Heart left ventricle (tissue), 16 donors: ENCODE data around the gene CMC2. TPM values are rescaled to one million over a fixed set of nuclear protein-coding genes. Genes with fewer than 3 reads are reported as not detected.

Source experiments
- ATAC-seq, 4 donors: fragments of 200-7000 bp; cut with Tn5 transposase; one replicate each; pipeline ENCODE4 v1.9.1; 2020 to 2022; ENCODE audit warnings: moderate library complexity in 4 of 4, mild to moderate bottlenecking in 3 of 4, moderate number of reproducible peaks in 1 of 4
- DNase-seq, 5 donors: peaks; one replicate each; pipeline ENCODE4 v3.0.0-alpha.2; 2020
- H3K27ac ChIP-seq, 12 donors: fragments of 200-600 bp; sonication (generic) in 4 of 12; one replicate each; pipeline versions ENCODE4 v1.5.0 to v1.8.0; 2016 to 2022; ENCODE audit warnings: mild to moderate bottlenecking in 2 of 12
- H3K27me3 ChIP-seq, 9 donors: fragments of 200-600 bp; sonication (generic) in 2 of 9; one replicate each; pipeline versions ENCODE4 v1.5.1 to v1.8.0; 2016 to 2022; ENCODE audit warnings: mild to moderate bottlenecking in 3 of 9
- H3K36me3 ChIP-seq, 9 donors: fragments of 200-600 bp; sonication (generic) in 2 of 9; one replicate each; pipeline versions ENCODE4 v1.5.0 to v1.8.0; 2018 to 2022; ENCODE audit warnings: mild to moderate bottlenecking in 2 of 9
- H3K4me1 ChIP-seq, 12 donors: fragments of 200-600 bp; sonication (generic) in 4 of 12; one replicate each; pipeline versions ENCODE4 v1.5.0 to v1.8.0; 2016 to 2022; ENCODE audit warnings: mild to moderate bottlenecking in 3 of 12
- H3K4me3 ChIP-seq, 12 donors: fragments of 200-600 bp; sonication (generic) in 4 of 12; one replicate each; pipeline versions ENCODE4 v1.5.0 to v1.8.0; 2017 to 2022; ENCODE audit warnings: mild to moderate bottlenecking in 9 of 12, moderate library complexity in 4 of 12
- H3K9me3 ChIP-seq, 12 donors: fragments of 200-600 bp; sonication (generic) in 4 of 12; one replicate each; pipeline versions ENCODE4 v1.5.0 to v1.8.0; 2016 to 2022; ENCODE audit warnings: mild to moderate bottlenecking in 1 of 12
- POLR2A ChIP-seq, 2 donors: fragments of 450-650 bp; IDR thresholded peaks; one replicate each; pipeline ENCODE4 v1.6.1; 2017; ENCODE audit warnings: antibody characterized with exemption in 2 of 2, mild to moderate bottlenecking in 2 of 2, moderate library complexity in 2 of 2
- WGBS, 4 donors: extraction: QIAGEN DNeasy Blood & Tissue Kit in 2 of 4; methylation state at CpG; one replicate each; pipeline versions ENCODE4 v1.1.5 to v1.1.7; 2013 to 2018; 5-methylcytosine and 5-hydroxymethylcytosine counted together
- intact Hi-C, 10 donors: fragments of 100-400 bp; cut with DNase I; formaldehyde crosslinking; loops; one replicate each; pipeline versions ENCODE4 v1.11.1 to v1.14.2; 2022
- polyA plus RNA-seq, 2 donors: library from polyadenylated mRNA; stranded (reverse); fragments of 200-250 nt; gene quantifications; one replicate each; pipeline ENCODE4 v1.2.3, GENCODE V29; 2013
- total RNA-seq, 9 donors: library from RNA; depleted of rRNA in 2 of 9; stranded (reverse); fragments of >200 nt in 2 of 9; fragmentation: NEBNext Ultra II Directional in 3 of 9; extraction: Animal tissue kit (Norgen Biotek cat#: 25700) in 3 of 9; gene quantifications; one replicate each; pipeline versions ENCODE4 v1.1.0 to v1.2.4, GENCODE V29; 2016 to 2023
- TF ChIP-seq, protein P1 (sequence below), 12 donors: fragments of 200-600 bp; sonication (generic) in 4 of 12; IDR thresholded peaks; one replicate each; pipeline versions ENCODE4 v1.5.0 to v1.8.0; 2018 to 2022; ENCODE audit warnings: antibody characterized with exemption in 12 of 12, mild to moderate bottlenecking in 5 of 12
- donor health status: ischemic (EF 13 %, LVEDD 7.1; RV severe dilation, severe dysfunction).
- donor health status: healthy with polysubstance abuse.
- donor health status: DM: no; HTN: yes; CAD: no.
- donor health status: DM: no; HTN: no; CAD: no.
- donor health status: ischemic (EF 25% LVEDD 6.9; RV normal size, moderate dysfunction).
- donor health status: ischemic (EF 25% LVEDD 5.7; RV mildly dilated, moderate dysfunction).
- donor health status: healthy.
- donor health status: DM: yes; HTN: yes; CAD: no.
- donor health status: ischemic (EF 35%, LVEDD 5.7; RV mildly dilated, moderate dysfunction).
- donor health status: nonischemic (EF 11% LVEDD 7.7; RV severe dilation, severe dysfunction).
- donor health status: DM: yes; HTN: yes; CAD: no.
- donor health status: PGD.
- donor health status: ischemic (EF 29% LVEDD 5.4; RV normal size, mild dysfunction).
- donor health status: nonischemic (EF 23%, LVEDD 6.1; RV moderate dilation, normal function).

CMC2 gene
- total and polyA plus RNA-seq, 11 donors, result 89.0 to 377 (median 134) TPM

DNA sequence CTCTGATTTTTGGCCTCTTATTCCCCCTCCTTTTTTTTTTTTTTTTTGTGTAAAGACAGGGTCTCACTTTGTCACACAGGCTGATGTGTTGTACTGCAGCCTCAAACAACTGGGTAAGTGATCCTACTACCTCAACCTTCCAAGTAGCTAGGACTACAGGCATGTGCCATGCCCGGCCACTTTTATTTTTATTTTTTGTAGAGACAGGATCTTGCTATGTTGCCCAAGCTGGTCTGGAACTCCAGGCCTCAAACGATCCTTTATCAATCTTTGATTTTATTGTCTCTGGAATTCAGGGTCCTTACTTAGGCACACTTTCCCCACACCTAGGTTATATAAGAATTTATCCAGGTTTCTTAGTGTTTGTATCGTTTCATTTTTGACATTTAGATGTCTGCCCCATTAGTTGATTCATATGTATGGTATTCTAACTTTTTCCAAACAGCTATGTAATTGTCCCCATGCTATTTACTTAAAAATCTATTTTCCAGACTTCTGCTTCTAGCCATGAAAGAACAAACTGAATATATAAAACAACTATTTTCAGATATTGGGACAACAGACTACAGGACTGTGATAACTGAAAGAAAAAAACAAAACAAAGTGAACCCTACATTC lies 13.9 kb downstream of the CMC2 start:
- peak in 1 of 4 donors; percentile 15 for ATAC-seq
- H3K27ac ChIP-seq, result peak overlapping the region in 10 of 12 donors; percentile 36 to 67 (median 54)
- H3K4me1 ChIP-seq, result peaks cover 0 to 26% (median 15%) of the 10 kb centered on the region in 12 donors
- H3K9me3 ChIP-seq, result no peaks in the 10 kb centered on the region
- WGBS, 4 donors, result 38 to 45% (median 40%) methylated on average over 3 of the region's 3 CpGs
- H3K36me3 ChIP-seq, result peaks cover 0 to 21% (median 4%) of the 10 kb centered on the region in 9 donors
- DNase-seq, result no peak
- no peaks in the 10 kb centered on the region for H3K27me3 ChIP-seq
- no peak for TF ChIP-seq POLR2A (IDR thresholded peaks at IDR 0.05)
- TF ChIP-seq, protein P1, sequence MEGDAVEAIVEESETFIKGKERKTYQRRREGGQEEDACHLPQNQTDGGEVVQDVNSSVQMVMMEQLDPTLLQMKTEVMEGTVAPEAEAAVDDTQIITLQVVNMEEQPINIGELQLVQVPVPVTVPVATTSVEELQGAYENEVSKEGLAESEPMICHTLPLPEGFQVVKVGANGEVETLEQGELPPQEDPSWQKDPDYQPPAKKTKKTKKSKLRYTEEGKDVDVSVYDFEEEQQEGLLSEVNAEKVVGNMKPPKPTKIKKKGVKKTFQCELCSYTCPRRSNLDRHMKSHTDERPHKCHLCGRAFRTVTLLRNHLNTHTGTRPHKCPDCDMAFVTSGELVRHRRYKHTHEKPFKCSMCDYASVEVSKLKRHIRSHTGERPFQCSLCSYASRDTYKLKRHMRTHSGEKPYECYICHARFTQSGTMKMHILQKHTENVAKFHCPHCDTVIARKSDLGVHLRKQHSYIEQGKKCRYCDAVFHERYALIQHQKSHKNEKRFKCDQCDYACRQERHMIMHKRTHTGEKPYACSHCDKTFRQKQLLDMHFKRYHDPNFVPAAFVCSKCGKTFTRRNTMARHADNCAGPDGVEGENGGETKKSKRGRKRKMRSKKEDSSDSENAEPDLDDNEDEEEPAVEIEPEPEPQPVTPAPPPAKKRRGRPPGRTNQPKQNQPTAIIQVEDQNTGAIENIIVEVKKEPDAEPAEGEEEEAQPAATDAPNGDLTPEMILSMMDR (IDR thresholded peaks at IDR 0.05), result no peak
- H3K4me3 ChIP-seq, result peak overlapping the region in 1 of 12 donors; percentile 7
- intact Hi-C loops, result no loop called here

DNA sequence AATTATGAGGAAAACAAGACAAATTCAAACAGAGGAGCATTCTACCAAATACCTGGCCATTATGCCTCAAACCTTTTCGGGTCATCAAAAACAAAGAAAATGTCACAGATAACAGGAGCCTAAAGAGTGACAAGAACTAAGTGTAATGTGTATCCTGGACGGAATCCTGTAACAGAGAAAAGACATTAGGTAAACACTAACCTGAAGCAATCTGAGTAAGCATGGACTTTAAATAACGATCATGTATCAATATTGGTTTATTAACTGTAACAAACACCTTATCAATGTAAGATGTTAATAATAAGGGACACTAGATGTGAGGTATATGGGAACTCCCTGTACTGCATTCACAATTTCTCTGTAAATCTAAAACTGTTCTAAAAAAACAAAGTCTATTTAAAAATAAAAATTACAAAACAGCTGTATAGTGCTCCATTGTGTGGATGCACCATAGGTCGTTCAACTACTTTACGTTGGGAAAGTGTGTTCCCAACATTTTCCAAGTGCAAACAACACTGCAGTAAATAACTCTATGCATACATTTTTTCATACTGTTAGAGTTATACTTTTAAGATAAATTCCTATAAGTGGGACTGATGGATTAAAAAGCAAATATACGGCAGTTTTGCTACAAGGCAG lies 14.8 kb downstream of the CMC2 start:
- Histone ChIP-seq H3K36me3 (peaks cover 0 to 21% (median 4%) of the 10 kb centered on the region in 9 donors), H3K4me1 (peaks cover 0 to 22% (median 8%) of the 10 kb centered on the region in 12 donors), H3K9me3 (no peaks in the 10 kb centered on the region), H3K27ac (no peak overlapping the region), H3K4me3 (no peak overlapping the region), H3K27me3 (no peaks in the 10 kb centered on the region)
- intact Hi-C loops, result no loop called here
- DNase-seq, result no peak
- ATAC-seq, result no peak
- 63 to 67% (median 64%) methylated on average over 6 of the region's 6 CpGs for WGBS, 4 donors
- TF ChIP-seq, protein P1 (IDR thresholded peaks at IDR 0.05), result no peak
- no peak for TF ChIP-seq POLR2A (IDR thresholded peaks at IDR 0.05)

DNA sequence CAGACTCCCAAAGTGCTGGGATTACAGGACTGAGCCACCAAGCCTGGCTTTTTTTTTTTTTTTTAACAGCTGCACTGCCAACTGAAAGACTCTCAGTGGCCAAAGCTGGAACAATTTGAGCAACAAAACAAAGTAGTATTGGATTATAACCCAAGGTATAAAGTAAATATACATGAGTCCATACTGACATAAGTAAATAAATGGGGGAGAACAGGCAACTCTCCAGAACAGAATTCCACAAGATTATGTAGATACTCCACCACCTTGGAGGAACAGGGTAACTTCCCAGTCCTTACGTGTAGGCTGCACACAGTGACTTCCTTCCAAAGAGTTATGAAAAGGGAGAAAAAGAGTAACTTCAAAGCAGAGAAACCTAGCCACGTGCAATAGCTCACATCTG lies 15.7 kb downstream of the CMC2 start:
- no peak for TF ChIP-seq POLR2A (IDR thresholded peaks at IDR 0.05)
- TF ChIP-seq, protein P1 (IDR thresholded peaks at IDR 0.05), result no peak
- H3K27ac ChIP-seq, result no peak overlapping the region
- H3K4me3 ChIP-seq, result no peak overlapping the region
- H3K4me1 ChIP-seq, result peaks cover 0 to 22% (median 3%) of the 10 kb centered on the region in 12 donors
- H3K9me3 ChIP-seq, result no peaks in the 10 kb centered on the region
- 80 to 92% (median 86%) methylated on average over 2 of the region's 2 CpGs for WGBS, 4 donors
- intact Hi-C loops, result no loop called here
- no peak for ATAC-seq
- peaks cover 0 to 21% (median 4%) of the 10 kb centered on the region in 9 donors for H3K36me3 ChIP-seq
- H3K27me3 ChIP-seq, result no peaks in the 10 kb centered on the region
- no peak for DNase-seq

DNA sequence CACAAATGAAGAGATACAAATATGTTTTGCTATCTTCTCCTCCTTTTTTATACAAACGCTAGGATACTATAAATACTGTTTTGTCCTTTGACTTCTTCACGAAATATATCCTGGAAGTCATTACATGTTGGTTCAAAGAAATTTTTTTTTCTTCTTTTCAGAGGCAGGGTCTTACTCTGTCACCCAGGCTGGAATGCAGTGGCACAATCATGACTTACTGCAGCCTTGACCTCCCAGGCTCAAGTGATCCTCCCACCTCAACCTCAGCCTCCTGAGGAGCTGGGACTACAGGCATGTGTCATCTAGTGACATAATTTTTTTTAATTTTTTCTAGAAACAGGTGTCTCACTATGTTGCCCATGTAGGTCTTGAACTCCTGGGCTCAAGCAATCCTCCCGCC lies 16.1 kb downstream of the CMC2 start:
- peaks cover 0 to 22% (median 2%) of the 10 kb centered on the region in 12 donors for H3K4me1 ChIP-seq
- WGBS, 4 donors, result 91 to 97% (median 94%) methylated on average over 3 of the region's 3 CpGs

More for the DNA sequence above, 16.1 kb downstream of the CMC2 start:
- no peak overlapping the region for H3K4me3 ChIP-seq
- no peak overlapping the region for H3K27ac ChIP-seq
- ATAC-seq (no peak), DNase-seq (no peak)
- H3K36me3 ChIP-seq, result peaks cover 0 to 20% (median 4%) of the 10 kb centered on the region in 9 donors
- H3K27me3 ChIP-seq, result no peaks in the 10 kb centered on the region
- TF ChIP-seq POLR2A (IDR thresholded peaks at IDR 0.05), result no peak
- TF ChIP-seq, protein P1 (IDR thresholded peaks at IDR 0.05), result no peak
- H3K9me3 ChIP-seq, result no peaks in the 10 kb centered on the region
- intact Hi-C loops, result no loop called here
